Measurements from ENCODE around the gene PCCA. TPM values are rescaled to one million over a fixed set of nuclear protein-coding genes. Genes with fewer than 3 reads are reported as not detected.

PCCA gene
- total and polyA plus RNA-seq, 2 of the 13 experiments (the other 11 are each of a cell fraction or from before 2014, with no cell fraction given) = 15.0 to 32.2 TPM

DNA sequence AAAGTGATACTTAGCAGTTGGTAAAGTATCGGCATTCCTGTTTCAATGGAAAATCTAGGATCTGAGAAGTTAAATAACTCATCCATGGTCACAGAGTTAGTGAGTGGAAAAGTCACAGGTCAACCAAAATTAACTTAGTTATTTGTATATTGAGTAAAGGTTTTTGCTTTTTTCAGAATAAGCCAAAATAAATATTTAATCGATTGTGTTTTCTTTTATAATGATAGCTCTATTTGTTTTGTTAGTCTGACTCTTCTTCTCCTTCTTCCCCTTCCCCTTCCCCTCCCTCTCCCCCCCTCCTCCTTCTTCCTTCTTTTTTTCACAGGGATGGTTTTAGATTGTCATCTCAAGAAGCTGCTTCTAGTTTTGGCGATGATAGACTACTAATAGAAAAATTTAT is 173.5 kb downstream of the PCCA start:
- Histone ChIP-seq H2AFZ (ENCODE audit: low read length) (no peak overlapping the region), H3K9ac (ENCODE audit: insufficient read depth, low read depth, low read length) (no peak overlapping the region), H3K36me3 (replicated peaks in 1 of 2; ENCODE audit: control insufficient read depth in 1 of 2, insufficient read depth in 2 of 2, low read length in 2 of 2) (no peaks in the 10 kb centered on the region), H3K27ac (ENCODE audit: extremely low read length, insufficient read depth, low read length) (no peak overlapping the region), H3K79me2 (ENCODE audit: insufficient read depth, low read length) (no peaks in the 10 kb centered on the region), H4K20me1 (ENCODE audit: insufficient read depth, low read length) (no peaks in the 10 kb centered on the region), H3K4me1 (ENCODE audit: insufficient read depth, low read length) (peaks cover 8% of the 10 kb centered on the region), H3K9me3 (ENCODE audit: low read length) (no peaks in the 10 kb centered on the region), H3K4me2 (ENCODE audit: low read depth, low read length) (no peak overlapping the region), H3K4me3 (replicated peaks in 1 of 3; ENCODE audit: insufficient read depth in 1 of 3, low read depth in 2 of 3, low read length in 3 of 3) (no peak overlapping the region), H3K27me3 (ENCODE audit: control insufficient read depth in 1 of 2, insufficient read depth in 2 of 2, low read length in 2 of 2) (no peaks in the 10 kb centered on the region)
- DNase-seq (ENCODE audit: low spot score) (no peak), ATAC-seq (no peak), FAIRE-seq (no peak)
- no TSS peak for BruUV-seq (replicated peaks)
- POLR2A ChIA-PET = no interaction called here
- 82% methylated on average over 3 of the region's 3 CpGs for WGBS (ENCODE audit: low lambda C conversion rate)
- in situ Hi-C loops (cut with HindIII; ENCODE audit: extremely low pct_ligation_motif_present, low pct_unique_long_range_greater_than_20kb) = no loop called here
- intact Hi-C loops (cut with micrococcal nuclease; ENCODE audit: unreplicated experiment) = no loop called here
- TF ChIP-seq HNRNPK (IDR thresholded peaks at IDR 0.05; ENCODE audit: low read depth, low read length, poor library complexity, severe bottlenecking) (peak; percentile 92), NCOR1 (IDR thresholded peaks at IDR 0.05; ENCODE audit: borderline replicate concordance, low read length) (no peak), PITX1 (CRISPR knock-in tag; IDR thresholded peaks at IDR 0.05) (no peak), JDP2 (CRISPR knock-in tag; IDR thresholded peaks at IDR 0.05; ENCODE audit: borderline replicate concordance) (no peak)
- CTCF ChIA-PET (ENCODE audit: low intra/inter-chr PET ratio, low total read pairs) = no interaction called here

DNA sequence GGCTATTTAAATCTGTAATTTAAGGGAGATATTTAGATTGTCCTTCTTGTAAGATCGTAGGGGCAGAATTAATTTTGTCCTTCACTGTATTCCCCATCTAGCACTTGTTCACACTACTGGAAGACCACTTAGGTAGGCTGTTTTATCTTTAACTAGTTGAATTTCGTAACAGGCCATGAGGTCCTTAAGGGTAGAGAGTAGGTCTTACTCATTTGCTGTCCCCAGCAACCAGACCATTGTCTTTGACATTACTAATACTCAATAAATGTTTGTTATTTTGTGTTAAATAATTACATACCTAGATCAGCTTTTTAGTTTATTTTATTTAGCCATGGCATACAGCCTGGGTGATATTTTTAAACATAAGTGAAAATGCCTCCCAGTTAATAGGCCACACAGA is 177.1 kb downstream of the PCCA start:
- CTCF ChIA-PET (ENCODE audit: low intra/inter-chr PET ratio, low total read pairs) = no interaction called here
- no TSS peak for BruUV-seq (replicated peaks)
- no peaks in the 10 kb centered on the region for H3K79me2 ChIP-seq (ENCODE audit: insufficient read depth, low read length)
- FAIRE-seq (no peak), ATAC-seq (no peak), DNase-seq (ENCODE audit: low spot score) (no peak)
- no peak overlapping the region for H3K27ac ChIP-seq (ENCODE audit: extremely low read length, insufficient read depth, low read length)
- POLR2A ChIA-PET = no interaction called here
- H2AFZ ChIP-seq (ENCODE audit: low read length) = no peak overlapping the region
- H3K36me3 ChIP-seq (replicated peaks in 1 of 2; ENCODE audit: control insufficient read depth in 1 of 2, insufficient read depth in 2 of 2, low read length in 2 of 2) = peaks cover 0 to 10% of the 10 kb centered on the region in 2 experiments; a peak in 1 of 5 replicates
- intact Hi-C loops (cut with micrococcal nuclease; ENCODE audit: unreplicated experiment) (no loop called here), in situ Hi-C loops (cut with HindIII; ENCODE audit: extremely low pct_ligation_motif_present, low pct_unique_long_range_greater_than_20kb) (no loop called here)
- H3K4me2 ChIP-seq (ENCODE audit: low read depth, low read length) = no peak overlapping the region
- WGBS (ENCODE audit: low lambda C conversion rate) = 85% methylated on average over 2 of the region's 2 CpGs
- no peaks in the 10 kb centered on the region for H4K20me1 ChIP-seq (ENCODE audit: insufficient read depth, low read length)
- TF ChIP-seq, protein P1, sequence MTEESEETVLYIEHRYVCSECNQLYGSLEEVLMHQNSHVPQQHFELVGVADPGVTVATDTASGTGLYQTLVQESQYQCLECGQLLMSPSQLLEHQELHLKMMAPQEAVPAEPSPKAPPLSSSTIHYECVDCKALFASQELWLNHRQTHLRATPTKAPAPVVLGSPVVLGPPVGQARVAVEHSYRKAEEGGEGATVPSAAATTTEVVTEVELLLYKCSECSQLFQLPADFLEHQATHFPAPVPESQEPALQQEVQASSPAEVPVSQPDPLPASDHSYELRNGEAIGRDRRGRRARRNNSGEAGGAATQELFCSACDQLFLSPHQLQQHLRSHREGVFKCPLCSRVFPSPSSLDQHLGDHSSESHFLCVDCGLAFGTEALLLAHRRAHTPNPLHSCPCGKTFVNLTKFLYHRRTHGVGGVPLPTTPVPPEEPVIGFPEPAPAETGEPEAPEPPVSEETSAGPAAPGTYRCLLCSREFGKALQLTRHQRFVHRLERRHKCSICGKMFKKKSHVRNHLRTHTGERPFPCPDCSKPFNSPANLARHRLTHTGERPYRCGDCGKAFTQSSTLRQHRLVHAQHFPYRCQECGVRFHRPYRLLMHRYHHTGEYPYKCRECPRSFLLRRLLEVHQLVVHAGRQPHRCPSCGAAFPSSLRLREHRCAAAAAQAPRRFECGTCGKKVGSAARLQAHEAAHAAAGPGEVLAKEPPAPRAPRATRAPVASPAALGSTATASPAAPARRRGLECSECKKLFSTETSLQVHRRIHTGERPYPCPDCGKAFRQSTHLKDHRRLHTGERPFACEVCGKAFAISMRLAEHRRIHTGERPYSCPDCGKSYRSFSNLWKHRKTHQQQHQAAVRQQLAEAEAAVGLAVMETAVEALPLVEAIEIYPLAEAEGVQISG (CRISPR knock-in tag; IDR thresholded peaks at IDR 0.05) = no peak
- TF ChIP-seq, protein P2, sequence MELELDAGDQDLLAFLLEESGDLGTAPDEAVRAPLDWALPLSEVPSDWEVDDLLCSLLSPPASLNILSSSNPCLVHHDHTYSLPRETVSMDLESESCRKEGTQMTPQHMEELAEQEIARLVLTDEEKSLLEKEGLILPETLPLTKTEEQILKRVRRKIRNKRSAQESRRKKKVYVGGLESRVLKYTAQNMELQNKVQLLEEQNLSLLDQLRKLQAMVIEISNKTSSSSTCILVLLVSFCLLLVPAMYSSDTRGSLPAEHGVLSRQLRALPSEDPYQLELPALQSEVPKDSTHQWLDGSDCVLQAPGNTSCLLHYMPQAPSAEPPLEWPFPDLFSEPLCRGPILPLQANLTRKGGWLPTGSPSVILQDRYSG (CRISPR knock-in tag; IDR thresholded peaks at IDR 0.05) = no peak
- TF ChIP-seq, protein P3, sequence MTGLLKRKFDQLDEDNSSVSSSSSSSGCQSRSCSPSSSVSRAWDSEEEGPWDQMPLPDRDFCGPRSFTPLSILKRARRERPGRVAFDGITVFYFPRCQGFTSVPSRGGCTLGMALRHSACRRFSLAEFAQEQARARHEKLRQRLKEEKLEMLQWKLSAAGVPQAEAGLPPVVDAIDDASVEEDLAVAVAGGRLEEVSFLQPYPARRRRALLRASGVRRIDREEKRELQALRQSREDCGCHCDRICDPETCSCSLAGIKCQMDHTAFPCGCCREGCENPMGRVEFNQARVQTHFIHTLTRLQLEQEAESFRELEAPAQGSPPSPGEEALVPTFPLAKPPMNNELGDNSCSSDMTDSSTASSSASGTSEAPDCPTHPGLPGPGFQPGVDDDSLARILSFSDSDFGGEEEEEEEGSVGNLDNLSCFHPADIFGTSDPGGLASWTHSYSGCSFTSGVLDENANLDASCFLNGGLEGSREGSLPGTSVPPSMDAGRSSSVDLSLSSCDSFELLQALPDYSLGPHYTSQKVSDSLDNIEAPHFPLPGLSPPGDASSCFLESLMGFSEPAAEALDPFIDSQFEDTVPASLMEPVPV (CRISPR knock-in tag; IDR thresholded peaks at IDR 0.05) = no peak
- TF ChIP-seq EHMT2 (IDR thresholded peaks at IDR 0.05; ENCODE audit: borderline replicate concordance, low read depth, low read length) = no peak
- no peak for TF ChIP-seq ZNF891 (CRISPR knock-in tag; IDR thresholded peaks at IDR 0.05)
- no peak overlapping the region for H3K4me3 ChIP-seq (replicated peaks in 1 of 3; ENCODE audit: insufficient read depth in 1 of 3, low read depth in 2 of 3, low read length in 3 of 3)
- no peaks in the 10 kb centered on the region for H3K27me3 ChIP-seq (ENCODE audit: control insufficient read depth in 1 of 2, insufficient read depth in 2 of 2, low read length in 2 of 2)
- H3K9ac ChIP-seq (ENCODE audit: insufficient read depth, low read depth, low read length) = no peak overlapping the region
- no peaks in the 10 kb centered on the region for H3K9me3 ChIP-seq (ENCODE audit: low read length)
- peaks cover 8% of the 10 kb centered on the region for H3K4me1 ChIP-seq (ENCODE audit: insufficient read depth, low read length)
